HepG2 (cell line): ENCODE data around the gene DIP2C. TPM values are rescaled to one million over a fixed set of nuclear protein-coding genes. Genes with fewer than 3 reads are reported as not detected.

Experiments
- ATAC-seq: fragments of 200-7000 bp; cut with Tn5 transposase; 3 replicates; pipeline ENCODE4 v1.9.1; 2020; ENCODE audit warnings: mild to moderate bottlenecking, moderate library complexity
- BruUV-seq: library from RNA; stranded (reverse); fragments of 400-500 nt; replicated peaks from 2 replicates; lab custom pipeline; 2021; lab: Mats Ljungman, UMichigan
- CTCF ChIA-PET: fragments of 300-600 bp; formaldehyde crosslinking; extraction: SDS; loops from one replicate; lab custom pipeline; 2021; ENCODE audit warnings: low total read pairs, inconsistent platforms, low intra/inter-chr PET ratio; lab: Yijun Ruan, JAX
- POLR2A ChIA-PET: fragments of 350-600 bp; sonication (Branson Sonifier 250); formaldehyde crosslinking; loops from one replicate; lab custom pipeline; 2020; ENCODE audit warnings: antibody characterized with exemption, inconsistent platforms; lab: Yijun Ruan, JAX
- DNase-seq: peaks from one replicate; pipeline ENCODE4 v3.0.0-alpha.2; 2015; ENCODE audit warnings: low spot score
- FAIRE-seq: peaks from 3 replicates; lab custom pipeline; 2011; peaks lifted over from hg19 to GRCh38; lab: Jason Lieb, UNC
- H2AFZ ChIP-seq: one replicate; pipeline ENCODE4 v1.6.1; 2011; ENCODE audit warnings: low read length, inconsistent platforms
- H3K27ac ChIP-seq: fragments of 300-600 bp; 3 replicates; pipeline ENCODE4 v1.8.0; 2011; ENCODE audit warnings: mixed run types, mild to moderate bottlenecking, mixed read lengths, low read length, inconsistent platforms; ENCODE audit not compliant: insufficient read depth; ENCODE audit errors: extremely low read length
- H3K27me3 ChIP-seq, 2 experiments: fragments of 200-600 bp in 1 of 2; 2 replicates in 1 of 2; 3 replicates in 1 of 2; pipeline versions ENCODE4 v1.6.0 to v1.8.0; 2011; ENCODE audit warnings: low read length in 2 of 2, mild to moderate bottlenecking in 2 of 2, moderate library complexity in 2 of 2, inconsistent platforms in 1 of 2; ENCODE audit not compliant: insufficient read depth in 2 of 2, control insufficient read depth in 1 of 2
- H3K36me3 ChIP-seq, 2 experiments: fragments of 200-600 bp in 1 of 2; replicated peaks in 1 of 2; 2 replicates in 1 of 2; 3 replicates in 1 of 2; pipeline versions ENCODE4 v1.5.1 to v1.8.0; 2011; ENCODE audit warnings: low read length in 2 of 2, inconsistent platforms in 1 of 2; ENCODE audit not compliant: insufficient read depth in 2 of 2, control insufficient read depth in 1 of 2
- H3K4me1 ChIP-seq: 2 replicates; pipeline ENCODE4 v1.5.1; 2012; ENCODE audit warnings: low read length, inconsistent platforms; ENCODE audit not compliant: insufficient read depth
- H3K4me2 ChIP-seq: 2 replicates; pipeline ENCODE4 v1.6.0; 2011; ENCODE audit warnings: low read depth, low read length, inconsistent platforms
- H3K4me3 ChIP-seq, 3 experiments: fragments of 200-600 bp in 1 of 3; sonication (generic), shearing (Covaris generic) in 1 of 3; replicated peaks in 1 of 3; 2 replicates each; pipeline ENCODE4 v1.5.1; 2011 to 2016; ENCODE audit warnings: low read length in 3 of 3, inconsistent platforms in 2 of 3, low read depth in 2 of 3, mild to moderate bottlenecking in 2 of 3, control low read depth in 1 of 3, mixed read lengths in 1 of 3; ENCODE audit not compliant: insufficient read depth in 1 of 3
- H3K79me2 ChIP-seq: one replicate; pipeline ENCODE4 v1.6.1; 2011; ENCODE audit warnings: low read length, inconsistent platforms; ENCODE audit not compliant: insufficient read depth
- H3K9ac ChIP-seq: 2 replicates; pipeline ENCODE4 v1.6.0; 2011; ENCODE audit warnings: mild to moderate bottlenecking, low read depth, low read length, inconsistent platforms; ENCODE audit not compliant: insufficient read depth
- H3K9me3 ChIP-seq: 2 replicates; pipeline ENCODE4 v1.5.1; 2012; ENCODE audit warnings: mild to moderate bottlenecking, low read length
- H4K20me1 ChIP-seq: 2 replicates; pipeline ENCODE4 v1.6.0; 2011; ENCODE audit warnings: inconsistent platforms, mild to moderate bottlenecking, low read length, moderate library complexity; ENCODE audit not compliant: insufficient read depth
- EEA1 ChIP-seq: sonication (generic); formaldehyde crosslinking; IDR thresholded peaks from 2 replicates; pipeline ENCODE4 v1.5.1; 2020; ENCODE audit warnings: mild to moderate bottlenecking, missing genetic modification reagents, borderline replicate concordance
- HES4 ChIP-seq: sonication (generic); formaldehyde crosslinking; IDR thresholded peaks from 2 replicates; pipeline ENCODE4 v1.9.0; 2021; ENCODE audit warnings: mild to moderate bottlenecking, missing genetic modification reagents, borderline replicate concordance
- ISX ChIP-seq: sonication (generic); formaldehyde crosslinking; conservative IDR thresholded peaks from 2 replicates; pipeline ENCODE4 v1.5.0; 2020; ENCODE audit warnings: missing genetic modification reagents
- KDM1A ChIP-seq: IDR thresholded peaks from 2 replicates; pipeline ENCODE4 v1.6.1; 2016; ENCODE audit warnings: missing compliant biosample characterization
- NR2C2 ChIP-seq: sonication (generic); formaldehyde crosslinking; IDR thresholded peaks from 2 replicates; pipeline ENCODE4 v1.4.0; 2020; ENCODE audit warnings: missing genetic modification reagents, mild to moderate bottlenecking, moderate library complexity, borderline replicate concordance
- PAF1 ChIP-seq: IDR thresholded peaks from 2 replicates; pipeline ENCODE4 v1.6.1; 2016; ENCODE audit warnings: missing genetic modification reagents, missing compliant biosample characterization
- SALL1 ChIP-seq: sonication (generic); formaldehyde crosslinking; IDR thresholded peaks from 2 replicates; pipeline ENCODE4 v1.8.0; 2022; ENCODE audit warnings: mild to moderate bottlenecking, missing genetic modification reagents
- TP53 ChIP-seq: sonication (generic); formaldehyde crosslinking; conservative IDR thresholded peaks from 2 replicates; pipeline ENCODE4 v1.4.0; 2020; ENCODE audit warnings: missing genetic modification reagents
- ZKSCAN1 ChIP-seq: fragments of 150-350 bp; IDR thresholded peaks from 2 replicates; pipeline ENCODE4 v1.6.1; 2014; ENCODE audit warnings: low read length
- ZNF382 ChIP-seq: sonication (generic); formaldehyde crosslinking; IDR thresholded peaks from 2 replicates; pipeline ENCODE4 v1.5.0; 2020; ENCODE audit warnings: missing genetic modification reagents, mild to moderate bottlenecking, borderline replicate concordance
- ZNF766 ChIP-seq: sonication (generic); formaldehyde crosslinking; IDR thresholded peaks from 2 replicates; pipeline ENCODE4 v1.5.0; 2020; ENCODE audit warnings: missing genetic modification reagents, borderline replicate concordance
- whole genome bisulfite sequencing: methylation state at CpG from one replicate; pipeline ENCODE4 v1.1.6; 2017; ENCODE audit warnings: low lambda C conversion rate; 5-methylcytosine and 5-hydroxymethylcytosine counted together
- in situ Hi-C: cut with HindIII; loops from 2 replicates; pipeline ENCODE4 v1.10.0; 2017; ENCODE audit warnings: low pct_unique_long_range_greater_than_20kb; ENCODE audit not compliant: extremely low pct_ligation_motif_present
- intact Hi-C: fragments of 100-400 bp; cut with micrococcal nuclease; formaldehyde crosslinking; loops from one replicate; pipeline ENCODE4 v1.10.0; 2022; ENCODE audit not compliant: unreplicated experiment
- polyA plus RNA-seq, 8 experiments: library from polyadenylated mRNA; depleted of rRNA in 3 of 8; stranded (reverse) in 7 of 8; unstranded in 1 of 8; fragments of >200 nt; fragmentation: Illumina TruSeq in 4 of 8; extraction: Trizol in 4 of 8; gene quantifications; 2 replicates each; pipeline versions ENCODE4 v1.2.1 to v1.2.3, GENCODE V29; 2011 to 2016; ENCODE audit warnings: low read depth in 4 of 8, missing spikeins in 1 of 8, mixed read lengths in 1 of 8; ENCODE audit not compliant: insufficient read depth in 1 of 8
- total RNA-seq, 5 experiments: library from RNA; depleted of rRNA; stranded (reverse); fragments of >200 nt; fragmentation: Illumina TruSeq; extraction: Trizol; gene quantifications; 2 replicates each; pipeline ENCODE4 v1.2.3, GENCODE V29; 2016; ENCODE audit warnings: low read depth in 1 of 5
- TF ChIP-seq, protein P1 (sequence below): sonication (generic); formaldehyde crosslinking; IDR thresholded peaks from 2 replicates; pipeline ENCODE4 v1.5.1; 2020; ENCODE audit warnings: mild to moderate bottlenecking, missing genetic modification reagents, moderate library complexity

Gene DIP2C
- total and polyA plus RNA-seq, 2 of the 13 experiments (the other 11 are each of a cell fraction or from before 2014, with no cell fraction given): 2.2 to 2.7 TPM

GRCh38 chr10:541750-542371 is 147.6 kb downstream of the DIP2C start:
- no peak overlapping the region for H2AFZ ChIP-seq
- ChIA-PET CTCF (no interaction called here), POLR2A (no interaction called here)
- FAIRE-seq (no peak), ATAC-seq (peak; percentile 82), DNase-seq (no peak)
- TF ChIP-seq EEA1 (CRISPR knock-in tag) (no peak), NR2C2 (CRISPR knock-in tag) (no peak), KDM1A (CRISPR knock-in tag) (no peak), ZKSCAN1 (no peak), ZNF382 (CRISPR knock-in tag) (no peak), HES4 (CRISPR knock-in tag) (no peak), PAF1 (CRISPR knock-in tag) (no peak), TP53 (CRISPR knock-in tag) (no peak), SALL1 (CRISPR knock-in tag) (0 out of 2 replicates have a peak, but pooled peaks have one; percentile 31), ISX (CRISPR knock-in tag) (no peak), ZNF766 (CRISPR knock-in tag) (no peak)
- TF ChIP-seq, protein P1, sequence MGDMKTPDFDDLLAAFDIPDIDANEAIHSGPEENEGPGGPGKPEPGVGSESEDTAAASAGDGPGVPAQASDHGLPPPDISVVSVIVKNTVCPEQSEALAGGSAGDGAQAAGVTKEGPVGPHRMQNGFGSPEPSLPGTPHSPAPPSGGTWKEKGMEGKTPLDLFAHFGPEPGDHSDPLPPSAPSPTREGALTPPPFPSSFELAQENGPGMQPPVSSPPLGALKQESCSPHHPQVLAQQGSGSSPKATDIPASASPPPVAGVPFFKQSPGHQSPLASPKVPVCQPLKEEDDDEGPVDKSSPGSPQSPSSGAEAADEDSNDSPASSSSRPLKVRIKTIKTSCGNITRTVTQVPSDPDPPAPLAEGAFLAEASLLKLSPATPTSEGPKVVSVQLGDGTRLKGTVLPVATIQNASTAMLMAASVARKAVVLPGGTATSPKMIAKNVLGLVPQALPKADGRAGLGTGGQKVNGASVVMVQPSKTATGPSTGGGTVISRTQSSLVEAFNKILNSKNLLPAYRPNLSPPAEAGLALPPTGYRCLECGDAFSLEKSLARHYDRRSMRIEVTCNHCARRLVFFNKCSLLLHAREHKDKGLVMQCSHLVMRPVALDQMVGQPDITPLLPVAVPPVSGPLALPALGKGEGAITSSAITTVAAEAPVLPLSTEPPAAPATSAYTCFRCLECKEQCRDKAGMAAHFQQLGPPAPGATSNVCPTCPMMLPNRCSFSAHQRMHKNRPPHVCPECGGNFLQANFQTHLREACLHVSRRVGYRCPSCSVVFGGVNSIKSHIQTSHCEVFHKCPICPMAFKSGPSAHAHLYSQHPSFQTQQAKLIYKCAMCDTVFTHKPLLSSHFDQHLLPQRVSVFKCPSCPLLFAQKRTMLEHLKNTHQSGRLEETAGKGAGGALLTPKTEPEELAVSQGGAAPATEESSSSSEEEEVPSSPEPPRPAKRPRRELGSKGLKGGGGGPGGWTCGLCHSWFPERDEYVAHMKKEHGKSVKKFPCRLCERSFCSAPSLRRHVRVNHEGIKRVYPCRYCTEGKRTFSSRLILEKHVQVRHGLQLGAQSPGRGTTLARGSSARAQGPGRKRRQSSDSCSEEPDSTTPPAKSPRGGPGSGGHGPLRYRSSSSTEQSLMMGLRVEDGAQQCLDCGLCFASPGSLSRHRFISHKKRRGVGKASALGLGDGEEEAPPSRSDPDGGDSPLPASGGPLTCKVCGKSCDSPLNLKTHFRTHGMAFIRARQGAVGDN (CRISPR knock-in tag): 0 out of 2 replicates have a peak, but pooled peaks have one; percentile 28
- no TSS peak for BruUV-seq
- H3K4me2 ChIP-seq: peak overlapping the region; percentile 38
- in situ Hi-C loops (no loop called here), intact Hi-C loops (no loop called here)
- no peaks in the 10 kb centered on the region for H3K79me2 ChIP-seq
- H3K9ac ChIP-seq: no peak overlapping the region
- no peak overlapping the region; a peak in 1 of 6 replicates for H3K4me3 ChIP-seq
- no peaks in the 10 kb centered on the region for H3K27me3 ChIP-seq
- H3K27ac ChIP-seq: no peak overlapping the region
- H3K9me3 ChIP-seq: no peaks in the 10 kb centered on the region
- no peaks in the 10 kb centered on the region for H3K36me3 ChIP-seq
- H4K20me1 ChIP-seq: no peaks in the 10 kb centered on the region
- 24% methylated on average over 14 of the region's 16 CpGs for WGBS
- peaks cover 12% of the 10 kb centered on the region for H3K4me1 ChIP-seq
